Activated CD8-positive, alpha-beta memory T cell treated with anti-CD3 and anti-CD28 coated beads for 24 hours (primary cell): ENCODE data around the gene EFNA4.

Experiments used
- DNase-seq: peaks from one replicate; pipeline ENCODE4 v3.0.0-alpha.2; 2020

The EFNA4 gene

DNA sequence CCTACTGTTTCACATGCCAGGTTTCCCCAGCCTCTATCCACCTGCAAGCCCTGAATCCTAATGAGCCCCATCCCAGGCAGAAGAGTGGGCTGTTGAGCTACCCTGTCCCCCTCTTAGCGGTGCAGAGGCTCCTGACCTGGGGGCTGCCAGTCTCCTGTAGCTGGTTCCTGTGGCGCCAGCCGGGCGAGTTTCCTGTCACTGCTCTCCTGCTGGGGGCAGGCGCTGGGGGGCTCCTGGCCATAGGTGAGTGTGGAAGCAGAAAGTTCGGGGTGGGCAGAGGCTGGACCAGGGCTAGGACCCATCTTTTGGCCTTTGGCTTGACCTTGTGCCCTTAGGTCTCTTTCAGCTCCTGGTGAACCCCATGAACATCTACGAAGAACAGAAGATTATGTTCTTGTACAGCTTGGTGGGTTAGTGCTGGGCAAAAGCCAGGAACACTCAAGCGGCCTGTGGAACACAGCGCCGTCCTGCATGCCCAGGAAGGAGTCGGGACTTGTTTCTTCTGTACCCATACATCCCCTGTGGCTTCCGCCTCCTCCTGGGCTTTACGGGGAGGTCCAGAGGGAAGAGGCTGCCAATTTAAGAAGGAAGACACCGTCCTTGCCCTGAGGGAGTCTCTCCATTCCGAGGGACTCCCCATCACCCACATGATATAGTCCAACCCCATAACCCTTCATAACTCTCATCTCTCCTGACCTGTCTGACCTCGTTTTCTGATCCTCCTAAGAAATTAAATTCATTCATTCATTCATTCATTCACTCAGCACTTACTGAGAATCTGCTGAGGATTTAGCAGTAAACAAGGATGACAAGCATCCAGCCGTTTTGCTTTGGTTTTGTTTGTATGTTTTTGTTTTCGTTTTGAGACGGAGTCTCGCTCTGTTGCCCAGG, 29.0 kb upstream of the EFNA4 start:
- no peak for DNase-seq

DNA sequence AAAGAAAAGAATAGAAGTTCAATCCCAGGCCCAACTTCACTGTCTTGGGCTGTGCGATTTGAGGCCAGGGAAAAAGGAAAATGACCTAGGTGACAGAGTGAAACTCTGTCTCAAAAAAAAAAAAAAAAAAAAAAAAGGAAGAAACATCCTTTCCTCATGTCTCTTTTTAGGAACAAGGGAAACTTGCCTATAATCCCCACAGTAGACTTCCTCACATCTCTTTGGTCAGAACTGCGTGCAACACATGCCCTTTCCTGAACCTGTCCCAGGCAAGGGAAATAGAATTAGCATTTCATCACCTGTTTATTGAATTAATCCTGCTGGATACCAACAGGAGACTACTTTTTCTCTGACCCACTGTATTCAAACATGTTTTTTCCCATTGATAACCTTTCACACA, 27.6 kb upstream of the EFNA4 start:
- DNase-seq: no peak

DNA sequence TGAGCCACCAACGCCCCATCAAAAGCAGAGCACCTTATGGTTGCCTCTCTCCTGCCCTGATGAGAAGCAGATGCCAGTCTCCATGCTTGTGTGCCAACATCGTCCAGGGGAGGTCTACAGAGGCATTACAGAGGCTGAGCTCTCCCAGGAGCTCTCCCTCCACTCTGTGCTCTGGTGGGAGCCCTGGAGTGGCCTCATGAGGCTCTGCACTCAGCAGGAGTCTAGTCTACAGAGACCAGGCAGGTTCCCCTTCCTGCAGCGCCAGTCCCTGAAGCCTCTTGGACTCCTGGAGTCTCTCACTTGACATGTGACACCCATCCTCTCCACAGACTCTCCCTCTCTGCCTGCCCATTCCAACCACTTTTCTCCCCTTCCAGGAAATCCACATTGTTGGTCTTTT, 26.5 kb upstream of the EFNA4 start:
- DNase-seq: no peak

- DNase-seq: no peak
Measured at GRCh38 chr1:155037851-155038441, 25.6 kb upstream of the EFNA4 start.

GRCh38 chr1:155038602-155039307, 24.8 kb upstream of the EFNA4 start:
- DNase-seq: no peak

DNA sequence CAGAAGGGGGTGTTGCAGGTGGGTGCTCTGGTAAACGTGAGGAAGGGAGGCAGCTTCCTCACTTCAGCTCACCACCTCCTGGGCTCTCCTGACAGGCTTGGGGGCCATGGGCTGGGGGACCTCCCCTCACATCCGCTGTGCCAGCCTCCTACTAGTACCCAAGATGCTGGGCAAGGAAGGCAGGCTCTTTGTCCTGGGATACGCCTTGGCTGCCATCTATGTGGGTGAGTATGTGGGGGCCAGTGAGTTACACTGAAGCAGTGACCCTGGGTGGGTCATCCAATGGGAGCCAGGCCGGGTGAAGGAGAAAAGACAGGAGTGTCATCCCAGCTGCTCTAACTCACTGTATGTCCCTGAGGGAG, 24.3 kb upstream of the EFNA4 start:
- DNase-seq: no peak

DNA sequence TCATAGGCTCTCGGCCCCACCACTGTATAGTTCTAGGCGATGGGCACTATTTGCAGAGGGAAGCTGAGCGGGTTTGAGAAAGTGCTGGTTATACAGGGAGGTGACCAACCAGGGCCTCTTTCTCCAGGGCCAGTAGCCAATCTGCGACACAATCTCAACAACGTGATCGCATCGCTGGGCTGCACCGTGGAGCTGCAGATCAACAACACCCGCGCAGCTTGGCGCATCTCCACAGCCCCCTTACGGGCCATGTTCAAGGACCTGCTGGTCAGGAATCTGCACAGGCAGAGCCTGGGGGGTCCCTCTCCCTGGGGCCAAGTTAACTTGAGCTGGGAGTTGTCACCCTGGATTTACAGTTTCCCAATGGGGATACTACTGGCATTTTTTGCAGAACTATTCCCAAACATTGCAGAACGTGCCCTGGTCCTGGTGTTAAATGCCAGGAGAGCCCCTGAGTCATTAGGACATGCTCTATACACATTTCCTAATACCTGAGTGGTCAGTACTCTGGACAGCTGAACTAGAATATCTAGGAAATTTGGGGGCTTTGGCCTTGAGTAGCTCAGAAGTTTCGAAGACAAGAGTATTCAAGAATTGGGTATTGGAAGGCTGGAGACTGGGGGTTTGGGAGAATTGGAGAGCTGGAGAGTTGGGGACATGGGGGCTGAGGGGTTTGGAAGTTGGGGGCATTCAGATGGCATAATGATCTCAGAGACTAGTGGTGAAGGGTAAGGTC, 23.0 kb upstream of the EFNA4 start:
- no peak for DNase-seq

DNA sequence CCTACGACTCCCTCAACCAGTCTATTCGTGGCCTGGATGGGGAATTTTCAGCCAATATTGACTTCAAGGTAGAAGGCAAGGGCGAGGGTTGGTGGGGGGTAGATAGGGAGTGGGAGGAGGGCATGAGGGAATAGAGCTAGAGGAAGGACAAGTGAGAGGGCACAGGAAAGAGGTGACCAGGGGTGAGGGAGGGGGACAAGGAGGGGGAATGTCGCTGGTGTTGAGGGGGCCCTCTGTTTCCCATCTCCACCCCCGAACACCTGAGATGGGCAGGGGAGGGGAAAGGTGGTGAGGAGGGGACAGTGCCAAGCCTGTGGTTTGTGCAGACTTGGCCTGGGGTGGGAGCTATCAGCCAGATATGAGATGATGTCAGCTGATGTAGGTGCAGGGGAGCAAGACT, 20.8 kb upstream of the EFNA4 start:
- DNase-seq: no peak

DNA sequence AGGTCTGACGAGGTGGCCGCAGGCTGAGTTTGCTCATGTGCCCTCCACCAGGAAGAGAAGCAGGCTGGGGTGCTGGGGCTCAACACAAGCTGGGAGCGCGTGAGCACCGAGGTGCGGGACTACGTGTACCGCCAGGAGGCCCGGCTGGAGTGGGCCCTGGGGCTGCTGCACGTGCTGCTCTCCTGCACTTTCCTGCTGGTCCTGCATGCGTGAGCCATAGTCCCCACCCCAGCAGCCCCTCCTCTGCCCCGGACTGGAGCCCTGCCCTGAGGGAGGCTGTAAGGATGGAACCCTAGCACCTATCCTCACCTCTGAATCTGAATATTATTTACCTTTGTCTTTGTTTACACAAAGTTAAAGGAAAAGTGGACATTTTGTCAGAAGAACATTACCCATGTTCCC, 20.2 kb upstream of the EFNA4 start:
- no peak for DNase-seq

GRCh38 chr1:155043793-155044192, 19.7 kb upstream of the EFNA4 start:
- DNase-seq: no peak

- no peak for DNase-seq
Measured at GRCh38 chr1:155044365-155044764, 19.2 kb upstream of the EFNA4 start.

DNA sequence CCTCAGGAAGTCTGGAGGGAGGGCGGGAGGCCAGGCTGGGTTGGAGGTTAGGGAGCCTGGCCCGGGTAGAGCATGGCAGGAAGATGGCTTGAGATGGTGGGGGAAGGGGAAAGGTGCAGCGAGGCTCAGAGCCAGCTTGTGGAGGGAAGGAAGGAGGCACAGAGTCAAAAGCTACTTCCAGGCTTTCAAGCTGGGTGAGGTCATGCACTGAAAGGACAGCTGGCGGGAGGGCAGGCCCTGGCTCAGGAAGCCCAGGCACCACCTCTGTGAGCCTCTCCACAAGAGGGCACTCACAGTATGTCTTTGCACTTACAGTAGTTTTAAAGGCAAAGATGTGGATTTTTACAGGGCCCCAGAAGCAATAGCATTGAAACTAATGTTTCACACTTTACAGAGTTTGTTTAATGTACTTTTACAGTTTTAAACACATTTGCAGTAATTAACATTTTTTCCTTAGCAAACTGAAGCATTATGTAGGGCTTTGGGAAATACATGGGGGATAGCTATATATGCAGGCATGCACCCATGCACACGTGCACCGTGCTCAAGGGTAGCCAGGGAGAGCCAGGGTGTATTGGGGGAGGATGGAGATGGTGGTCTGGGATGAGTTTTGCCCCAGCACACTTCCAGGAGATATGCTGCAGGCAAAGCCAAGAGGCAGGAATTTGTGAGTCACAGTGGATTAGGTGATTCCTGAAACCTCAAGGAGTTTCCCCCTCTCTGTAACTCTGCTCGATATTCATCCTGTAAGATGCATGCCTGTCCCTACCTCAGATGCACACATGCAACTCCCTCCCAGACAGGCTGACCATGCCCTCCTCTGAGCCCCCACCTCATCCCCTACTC, 18.5 kb upstream of the EFNA4 start:
- DNase-seq: peak; percentile 71

DNA sequence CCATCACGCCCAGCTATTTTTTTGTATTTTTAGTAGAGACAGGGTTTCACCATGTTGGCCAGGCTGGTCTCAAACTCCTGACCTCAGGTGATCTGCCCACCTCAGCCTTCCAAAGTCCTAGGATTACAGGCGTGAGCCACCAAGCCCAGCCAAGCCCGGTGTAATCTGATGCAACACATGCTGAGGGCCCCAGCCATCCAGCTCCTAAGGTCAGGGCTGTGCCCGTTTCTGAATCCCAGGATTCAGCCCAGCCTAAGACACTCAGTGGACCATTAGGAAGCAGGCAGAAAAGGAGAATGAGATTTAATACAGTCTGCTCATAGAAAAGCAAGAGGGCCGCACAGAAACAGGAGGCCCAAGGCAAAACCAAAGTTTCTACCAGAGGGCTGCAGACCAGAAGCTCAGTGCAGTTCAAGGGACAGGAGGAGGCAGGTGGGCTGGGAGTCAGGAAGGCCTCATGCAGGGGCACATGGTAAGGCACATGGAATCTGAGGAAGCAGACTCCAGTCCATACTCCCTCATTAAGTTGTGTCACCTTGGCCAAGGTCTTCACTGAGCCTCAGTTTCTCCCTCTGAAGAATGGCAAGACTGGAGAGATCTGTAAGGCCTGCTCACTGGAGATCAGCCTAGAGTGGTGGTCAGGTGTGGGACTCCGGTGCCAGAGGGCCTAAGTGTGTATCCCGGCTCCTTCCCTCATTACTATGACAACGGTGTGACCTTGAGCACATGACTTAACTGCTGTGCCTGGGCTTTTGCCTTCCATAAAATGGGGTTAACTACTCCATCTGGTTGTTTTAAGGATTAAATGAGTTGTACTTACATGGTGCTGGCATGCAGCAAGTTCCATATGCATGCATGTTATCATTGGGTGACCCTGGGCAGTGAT, 14.8 kb upstream of the EFNA4 start:
- no peak for DNase-seq

DNA sequence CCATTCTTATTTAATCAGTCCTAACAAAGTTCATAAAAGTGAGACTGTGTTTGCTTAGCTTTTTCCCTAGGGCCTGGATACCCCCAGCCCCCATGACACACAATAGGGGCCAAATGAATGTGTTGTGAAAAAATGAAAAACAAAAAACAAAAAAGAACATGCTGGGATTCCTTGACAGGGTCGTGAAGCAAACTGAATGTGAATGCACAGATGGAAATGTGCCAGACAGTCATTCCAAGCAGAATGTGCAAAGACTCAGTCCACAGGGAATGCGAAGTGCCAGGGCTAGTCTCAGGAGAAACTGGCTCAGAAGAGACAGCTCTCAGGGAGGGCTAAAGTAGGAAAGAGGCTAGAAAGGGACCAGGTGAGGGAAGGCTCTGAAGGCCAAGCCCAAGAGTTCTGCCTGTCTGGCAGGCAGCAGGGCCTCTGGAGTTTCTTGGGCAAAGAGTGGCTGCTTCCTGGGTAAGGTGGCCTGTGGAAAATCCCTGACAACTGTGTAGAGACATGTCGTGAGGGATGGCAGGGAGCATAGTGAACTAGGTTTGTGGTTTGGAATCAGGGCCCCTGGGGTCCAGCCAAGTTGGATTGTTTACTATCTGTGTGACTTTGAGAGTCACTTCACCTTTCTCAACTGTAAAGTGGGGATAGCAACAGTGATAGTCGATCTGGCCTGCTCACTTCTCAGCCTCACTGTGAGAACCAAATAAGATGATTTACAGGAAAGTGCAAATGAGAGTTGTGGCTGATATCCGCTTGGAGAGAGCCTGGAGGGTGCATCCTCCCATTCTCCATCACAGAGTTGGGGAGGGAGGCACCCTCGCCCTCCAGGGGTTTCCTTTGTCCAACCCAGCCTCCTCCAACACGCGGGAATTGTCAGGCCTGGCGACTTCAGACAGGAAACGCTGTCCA, 13.6 kb upstream of the EFNA4 start:
- no peak for DNase-seq

- DNase-seq: peak; percentile 93
Measured at GRCh38 chr1:155050560-155051341, 12.8 kb upstream of the EFNA4 start, which contains the start of gene ADAM15. Gene ADAM15 (plus strand): TSS chr1:155051316. CDS start chr1:155051387, 71 bp downstream.

DNA sequence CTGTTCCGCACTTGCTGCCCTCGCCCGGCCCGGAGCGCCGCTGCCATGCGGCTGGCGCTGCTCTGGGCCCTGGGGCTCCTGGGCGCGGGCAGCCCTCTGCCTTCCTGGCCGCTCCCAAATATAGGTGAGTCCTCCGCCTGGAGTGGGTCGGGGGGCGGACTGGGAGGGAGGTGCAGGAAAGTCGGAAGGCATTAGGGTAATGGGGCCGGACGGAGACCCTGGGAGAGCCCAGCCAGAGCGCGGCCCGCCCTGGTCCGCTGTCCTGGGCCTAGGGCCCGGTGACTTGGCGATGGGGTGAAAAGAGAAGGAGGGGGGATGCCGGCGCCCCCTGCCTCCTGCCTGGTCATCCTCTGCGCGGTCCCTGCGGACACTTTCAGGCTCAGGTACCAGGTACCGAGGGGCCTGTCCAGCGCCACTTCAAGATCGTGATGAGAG, 12.2 kb upstream of the EFNA4 start:
- DNase-seq: no peak

GRCh38 chr1:155051777-155052398, 11.7 kb upstream of the EFNA4 start:
- peak; percentile 78 for DNase-seq
